ENCODE data around the gene MPPED2.

The MPPED2 gene

DNA sequence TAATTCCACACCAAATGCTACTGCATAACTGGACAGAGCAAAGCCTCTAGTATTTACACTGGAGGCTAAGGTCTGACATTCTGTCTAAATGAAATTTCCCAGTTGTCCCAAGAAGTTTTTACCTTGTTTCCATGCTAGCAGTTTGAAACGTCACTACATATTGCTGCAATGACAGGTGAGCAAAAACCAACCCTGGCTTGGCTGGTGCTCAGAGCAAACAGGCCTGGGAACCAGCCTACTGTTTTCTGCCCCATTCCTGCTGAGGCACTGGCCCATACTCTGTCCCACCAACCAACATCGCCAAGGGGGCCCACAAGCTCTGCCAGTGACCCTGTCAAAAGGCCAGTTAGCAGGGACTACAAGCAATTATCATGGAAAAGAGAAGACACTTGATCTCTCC, 131.1 kb downstream of the MPPED2 start:
- in situ Hi-C loops (cut with HindIII; ENCODE audit: low sequenced_read_pairs) = no loop called here

DNA sequence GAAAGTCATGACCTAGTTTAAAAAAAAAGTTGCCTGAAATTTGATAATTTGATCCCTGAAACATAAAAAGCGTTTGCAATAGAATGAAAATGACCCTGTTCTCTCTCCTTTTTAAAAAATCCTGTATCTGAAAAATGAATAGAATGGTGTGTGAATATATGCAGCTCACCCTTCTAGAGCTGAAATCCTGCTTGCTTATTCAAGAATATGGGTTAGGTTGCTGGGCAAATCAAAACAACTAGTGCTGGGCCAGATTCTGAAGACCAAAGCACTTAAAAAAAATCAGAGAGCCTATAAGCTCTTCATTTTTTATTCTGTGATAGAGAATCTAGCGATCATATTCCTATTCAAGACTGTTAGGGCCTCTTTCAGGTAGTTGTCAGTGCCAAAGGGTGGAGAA, 131.6 kb downstream of the MPPED2 start:
- in situ Hi-C loops (cut with HindIII; ENCODE audit: low sequenced_read_pairs) = no loop called here

DNA sequence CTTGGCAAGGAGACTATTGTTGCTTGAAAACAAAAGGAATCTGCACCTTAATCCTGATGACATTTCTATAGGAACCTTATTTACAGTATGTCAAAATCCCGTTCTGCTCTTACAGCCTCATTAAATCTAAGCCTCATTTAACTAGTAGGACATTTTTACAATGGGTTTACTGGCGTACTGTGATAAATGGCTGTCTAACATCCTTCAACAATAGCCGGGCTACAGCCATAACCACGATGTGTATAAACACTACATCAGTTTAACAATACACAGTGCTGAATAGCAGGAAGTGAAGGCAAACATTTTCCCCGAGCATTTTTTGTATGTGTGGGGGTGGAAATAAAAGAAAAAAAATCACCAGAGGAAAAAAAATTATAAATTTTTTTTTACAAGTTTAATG, 132.0 kb downstream of the MPPED2 start:
- in situ Hi-C loops (cut with HindIII; ENCODE audit: low sequenced_read_pairs) = no loop called here

DNA sequence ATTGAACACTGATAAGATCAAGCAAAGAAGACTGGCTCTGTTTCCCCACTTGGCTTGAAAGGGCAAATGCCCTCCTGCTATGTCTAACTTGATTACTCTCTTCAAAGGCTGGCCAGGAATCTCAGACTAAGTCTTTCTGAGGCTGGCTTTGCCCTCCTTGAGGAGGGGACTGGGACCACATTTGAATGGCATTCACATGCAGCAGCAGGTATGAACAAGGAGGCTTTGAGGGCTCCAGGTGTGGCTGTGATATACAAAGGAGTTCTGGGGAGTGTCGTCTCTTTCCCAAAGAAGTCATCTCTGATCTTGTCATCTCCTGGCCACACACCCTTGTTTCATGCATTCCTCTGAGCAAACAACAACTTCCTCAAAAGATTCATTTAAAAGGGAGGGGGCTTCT, 132.4 kb downstream of the MPPED2 start:
- in situ Hi-C loops (cut with HindIII; ENCODE audit: low sequenced_read_pairs) = no loop called here

DNA sequence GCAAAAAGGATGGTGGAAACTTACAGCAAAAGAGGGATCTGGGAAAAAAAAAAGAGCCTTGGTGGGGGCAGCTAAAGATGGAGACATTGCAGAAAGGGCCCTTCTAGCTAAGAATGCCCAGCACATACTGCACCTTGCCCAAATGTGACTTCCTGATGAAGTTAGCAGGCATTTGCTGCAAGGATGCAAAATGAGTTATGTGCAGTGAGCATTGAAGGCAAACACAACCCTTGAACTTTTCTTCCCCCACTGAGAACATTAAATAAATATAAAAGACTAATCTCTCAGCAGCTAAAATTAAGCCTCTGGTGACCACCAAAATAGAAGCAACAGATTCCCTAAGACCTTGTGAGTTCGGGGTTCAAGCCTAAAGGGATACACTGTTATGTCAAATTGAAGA, 133.3 kb downstream of the MPPED2 start:
- in situ Hi-C loops (cut with HindIII; ENCODE audit: low sequenced_read_pairs) = no loop called here

DNA sequence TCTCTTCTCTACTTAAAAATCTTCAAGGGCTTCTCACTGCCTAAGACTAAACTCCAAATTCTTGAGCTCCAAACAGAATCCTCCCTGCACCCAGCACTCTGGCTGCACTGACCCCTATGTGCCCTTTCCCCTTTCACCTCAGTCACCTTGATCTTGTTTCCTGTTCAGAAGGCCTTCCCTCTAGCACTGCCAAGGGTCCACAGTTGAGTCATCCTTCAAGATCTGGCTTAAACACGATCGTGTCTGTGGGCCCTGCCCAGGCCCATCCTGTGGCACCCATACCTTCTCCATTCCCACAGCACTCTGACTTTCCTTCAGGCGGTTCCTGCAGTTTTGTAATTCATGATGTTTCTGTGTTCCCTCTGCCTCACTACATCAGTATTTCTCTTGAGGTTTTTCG, 134.0 kb downstream of the MPPED2 start:
- in situ Hi-C loops (cut with HindIII; ENCODE audit: low sequenced_read_pairs) = no loop called here

DNA sequence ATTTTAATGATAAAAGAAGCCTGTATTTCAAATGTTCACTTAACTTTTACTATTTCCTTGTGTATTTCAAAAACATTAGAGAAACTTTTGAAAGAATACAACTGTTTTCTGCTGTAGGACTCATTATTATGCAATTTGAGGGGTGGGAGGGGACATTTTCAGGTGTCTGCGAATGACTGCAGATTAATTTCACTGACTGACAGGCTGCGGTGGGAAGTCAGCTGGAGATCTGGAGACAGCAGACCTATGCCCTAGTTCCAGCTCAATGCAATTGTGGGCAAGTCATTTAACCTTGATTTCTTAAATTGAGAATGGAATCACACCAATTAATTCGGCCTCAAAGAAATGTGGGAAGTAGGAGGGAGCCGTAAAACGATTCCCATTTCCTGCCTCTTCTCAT, 134.5 kb downstream of the MPPED2 start:
- in situ Hi-C loops (cut with HindIII; ENCODE audit: low sequenced_read_pairs) = no loop called here

DNA sequence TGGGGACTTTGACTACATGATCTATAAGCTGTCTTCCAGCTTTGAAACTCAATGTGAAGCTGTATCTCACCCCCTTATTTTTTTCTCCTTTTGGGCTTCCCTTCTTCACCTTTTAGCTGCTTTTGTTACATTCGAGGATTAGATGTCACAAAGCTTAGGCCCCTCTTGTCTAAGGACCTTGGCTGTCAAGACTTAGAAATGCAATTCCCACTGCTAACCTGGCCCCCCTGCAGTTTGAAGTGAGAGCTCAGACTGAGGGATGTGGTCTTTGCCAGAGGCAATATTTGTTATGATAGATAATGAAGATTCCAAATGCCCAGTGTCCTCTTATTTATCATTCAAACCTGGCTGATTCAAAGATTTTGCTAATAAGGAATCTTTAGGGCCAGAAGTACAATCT, 135.0 kb downstream of the MPPED2 start:
- in situ Hi-C loops (cut with HindIII; ENCODE audit: low sequenced_read_pairs) = no loop called here

DNA sequence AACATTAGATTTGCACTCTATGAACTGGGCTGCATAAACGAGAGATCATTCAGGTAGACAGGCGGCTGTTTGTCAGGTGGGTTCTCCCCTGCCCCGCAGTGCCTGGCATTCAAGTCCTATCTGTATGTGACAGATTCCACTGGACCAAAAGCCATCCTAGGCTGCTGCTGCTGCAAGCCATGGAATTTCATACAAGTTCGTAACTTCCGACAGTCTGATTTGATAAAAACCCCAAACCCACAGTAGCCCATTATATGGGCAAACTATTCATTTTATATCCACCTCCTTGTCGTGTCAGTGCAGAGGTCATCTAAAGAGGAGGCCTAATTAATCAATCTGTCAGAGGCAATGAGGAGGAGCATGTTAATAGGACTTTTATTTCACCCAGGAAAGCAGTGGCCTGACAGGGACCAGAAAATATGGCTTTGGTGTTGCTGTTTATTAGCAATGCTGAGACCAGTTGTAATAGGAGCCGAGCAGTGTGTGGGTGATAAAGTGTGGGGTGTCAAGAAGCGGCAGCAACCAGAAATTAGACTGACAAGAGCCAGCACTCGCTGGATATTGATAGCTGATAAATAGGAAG, 139.0 kb downstream of the MPPED2 start:
- in situ Hi-C loops (cut with HindIII; ENCODE audit: low sequenced_read_pairs) = no loop called here

DNA sequence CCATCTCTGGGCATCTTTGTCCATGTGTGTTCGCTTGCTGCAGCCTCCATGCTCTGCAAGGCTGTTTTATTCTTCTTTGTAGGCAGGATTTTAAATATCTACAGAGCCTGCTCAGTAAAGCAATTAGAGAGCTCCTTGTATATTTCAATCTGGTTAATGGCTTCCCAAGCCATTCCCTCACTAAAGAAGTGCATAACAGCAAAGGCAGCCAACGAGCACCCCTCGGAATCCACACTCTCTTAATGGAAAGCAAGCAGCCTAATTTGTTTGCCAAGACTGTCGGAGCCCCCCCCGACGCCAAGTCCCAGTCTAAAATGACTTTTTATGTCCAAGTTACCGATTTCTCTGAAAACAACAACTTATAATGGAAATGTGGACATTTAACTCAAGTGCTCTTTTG, 139.6 kb downstream of the MPPED2 start:
- in situ Hi-C loops (cut with HindIII; ENCODE audit: low sequenced_read_pairs) = no loop called here

DNA sequence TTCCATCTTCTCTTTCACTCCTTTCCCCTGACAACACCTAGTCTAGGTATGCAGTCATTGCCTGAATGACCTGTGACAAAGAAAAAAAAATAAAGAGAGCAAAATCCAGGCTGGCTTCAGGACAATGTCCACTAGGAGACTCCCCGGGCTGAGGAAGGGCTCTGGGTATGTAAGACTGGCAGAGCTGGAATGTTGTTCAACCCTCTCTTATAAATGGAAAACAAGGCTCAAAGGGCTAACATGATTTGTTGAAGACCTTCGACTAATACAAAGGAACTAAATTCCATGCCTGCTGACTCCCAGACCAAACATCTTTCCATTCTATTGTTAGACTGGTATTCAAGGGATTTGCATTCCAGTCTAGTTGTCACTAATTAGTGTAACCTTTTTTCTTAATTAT, 141.1 kb downstream of the MPPED2 start:
- in situ Hi-C loops (cut with HindIII; ENCODE audit: low sequenced_read_pairs) = no loop called here

DNA sequence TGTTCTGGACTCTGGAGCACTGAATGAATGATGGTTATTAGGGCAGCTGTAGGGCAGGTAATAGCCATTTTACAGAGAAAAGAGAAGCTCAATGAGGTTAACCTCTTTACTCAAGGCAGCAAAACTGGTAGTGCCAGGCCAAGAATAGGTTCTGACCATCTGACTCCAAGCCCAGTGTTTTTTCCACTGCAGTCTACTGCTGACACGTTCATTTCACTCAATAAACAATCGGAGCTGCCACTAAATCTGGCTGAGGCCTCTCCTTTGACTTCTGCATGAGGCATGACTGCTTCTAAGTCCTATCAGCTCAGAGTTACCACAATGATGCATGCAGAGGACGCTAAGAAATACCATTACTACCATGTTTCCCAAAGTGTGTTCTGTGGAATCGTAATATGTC, 145.6 kb downstream of the MPPED2 start:
- in situ Hi-C loops (cut with HindIII; ENCODE audit: low sequenced_read_pairs) = no loop called here

DNA sequence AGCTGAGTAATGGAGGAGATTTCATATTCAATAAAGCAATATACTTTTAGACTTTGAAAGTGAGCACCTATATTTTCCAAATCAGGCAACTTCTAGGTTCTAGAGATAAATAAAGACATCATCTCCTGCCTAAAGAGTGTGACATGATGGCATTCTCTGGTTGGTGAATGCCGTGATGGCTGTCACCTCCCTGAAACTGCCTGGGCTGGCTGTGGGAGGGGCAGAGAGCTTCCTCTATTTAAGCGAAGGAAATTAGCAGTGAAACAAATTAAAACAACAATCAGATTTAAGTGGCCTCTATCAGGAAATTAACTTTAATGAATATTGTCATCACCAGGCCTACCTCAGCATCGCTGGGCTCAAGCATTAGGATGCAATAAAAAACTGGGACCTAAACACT, 149.4 kb downstream of the MPPED2 start:
- in situ Hi-C loops (cut with HindIII; ENCODE audit: low sequenced_read_pairs) = no loop called here

DNA sequence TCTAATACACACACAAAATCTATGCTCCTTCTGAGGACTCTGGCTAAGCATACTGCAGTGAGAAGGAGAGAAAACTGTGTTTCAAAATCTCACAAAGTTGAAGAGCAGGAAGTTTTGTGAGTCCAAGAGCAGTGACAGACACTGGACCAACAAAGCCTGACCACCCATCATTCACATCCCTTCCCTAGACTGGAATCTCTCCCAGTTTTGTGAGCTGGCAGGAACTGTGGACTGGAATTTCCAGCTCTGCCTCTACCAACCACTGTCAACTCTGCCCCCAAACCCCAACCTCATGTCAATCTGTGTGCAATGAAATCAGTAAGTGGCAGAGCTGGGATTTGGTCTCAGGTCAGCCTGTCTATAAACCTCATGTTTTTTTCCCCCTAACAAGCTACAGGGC, 150.7 kb downstream of the MPPED2 start:
- in situ Hi-C loops (cut with HindIII; ENCODE audit: low sequenced_read_pairs) = no loop called here

DNA sequence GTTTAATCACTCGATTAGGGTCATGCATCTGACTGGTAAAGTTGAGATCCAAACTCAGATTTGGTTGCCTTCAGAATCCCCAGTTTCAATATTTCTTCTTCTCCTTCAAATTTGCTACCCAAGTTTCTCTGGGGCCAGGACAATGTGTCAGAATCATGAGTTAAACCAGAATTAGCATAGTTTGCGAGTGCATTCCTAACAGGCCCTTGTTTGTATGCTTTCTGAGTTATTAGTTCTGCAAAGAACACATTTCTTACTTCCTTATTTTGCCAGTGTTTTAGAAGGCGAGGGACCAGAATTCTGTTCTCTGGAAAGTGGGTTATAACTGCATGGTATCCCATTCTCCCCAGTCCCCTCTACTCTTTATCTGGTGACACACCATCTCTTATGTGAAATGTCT, 151.3 kb downstream of the MPPED2 start:
- in situ Hi-C loops (cut with HindIII; ENCODE audit: low sequenced_read_pairs) = no loop called here

DNA sequence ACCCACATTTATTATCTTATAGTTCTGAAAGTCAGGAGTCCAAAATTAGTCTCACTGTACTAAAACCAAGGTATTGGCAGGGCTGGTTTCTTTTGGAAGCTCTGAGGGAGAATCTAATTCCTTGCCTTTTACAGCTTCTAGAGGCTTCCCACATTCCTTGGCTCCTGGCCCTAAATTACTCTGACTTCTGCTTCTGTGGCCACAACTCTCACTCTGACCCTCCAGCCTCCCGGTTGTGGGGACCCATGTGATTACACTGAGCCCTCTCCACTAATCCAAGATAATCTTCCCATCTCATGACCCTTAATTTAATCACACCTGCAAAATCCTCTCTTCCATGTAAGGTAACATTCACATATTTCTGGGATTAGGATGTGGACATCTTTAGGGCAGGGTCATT, 152.3 kb downstream of the MPPED2 start:
- in situ Hi-C loops (cut with HindIII; ENCODE audit: low sequenced_read_pairs) = no loop called here

DNA sequence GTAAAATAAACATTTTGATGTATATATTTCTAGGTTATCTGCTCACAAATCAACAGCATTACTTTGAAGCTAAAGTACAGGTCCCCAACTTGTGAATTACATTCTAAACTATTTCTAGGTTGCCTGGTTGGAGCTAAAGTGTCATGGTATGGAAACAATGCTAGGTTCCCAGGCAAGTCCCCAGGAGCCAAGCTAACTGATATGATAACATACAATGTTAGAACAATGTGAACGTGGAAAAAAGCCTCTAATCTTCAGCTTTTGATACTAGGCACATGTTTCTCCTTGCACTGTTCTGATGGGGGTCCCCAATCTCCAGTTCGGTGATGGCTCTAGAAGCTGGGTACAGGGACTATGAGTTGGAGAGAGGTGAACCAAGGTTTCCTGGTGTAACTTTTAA, 153.4 kb downstream of the MPPED2 start:
- in situ Hi-C loops (cut with HindIII; ENCODE audit: low sequenced_read_pairs) = no loop called here

DNA sequence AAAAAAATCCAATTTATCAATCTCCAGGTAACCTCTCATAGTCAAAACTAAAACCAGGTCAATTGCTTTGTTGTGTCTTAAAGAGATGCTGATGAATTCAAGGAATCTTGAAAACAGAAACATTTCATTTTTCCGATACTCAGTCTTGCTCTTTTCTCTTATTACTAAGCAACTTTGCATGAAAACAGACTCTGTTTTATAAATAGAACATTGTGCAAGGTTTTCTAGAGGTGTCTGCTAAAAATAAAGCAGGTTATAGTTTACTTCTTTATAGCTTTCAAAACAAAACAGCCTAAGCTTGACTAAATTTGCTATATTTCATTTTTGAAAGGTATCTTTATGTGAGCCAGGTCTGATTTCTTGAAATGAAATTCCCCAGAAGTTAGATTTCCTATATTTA, 154.0 kb downstream of the MPPED2 start:
- in situ Hi-C loops (cut with HindIII; ENCODE audit: low sequenced_read_pairs) = no loop called here

DNA sequence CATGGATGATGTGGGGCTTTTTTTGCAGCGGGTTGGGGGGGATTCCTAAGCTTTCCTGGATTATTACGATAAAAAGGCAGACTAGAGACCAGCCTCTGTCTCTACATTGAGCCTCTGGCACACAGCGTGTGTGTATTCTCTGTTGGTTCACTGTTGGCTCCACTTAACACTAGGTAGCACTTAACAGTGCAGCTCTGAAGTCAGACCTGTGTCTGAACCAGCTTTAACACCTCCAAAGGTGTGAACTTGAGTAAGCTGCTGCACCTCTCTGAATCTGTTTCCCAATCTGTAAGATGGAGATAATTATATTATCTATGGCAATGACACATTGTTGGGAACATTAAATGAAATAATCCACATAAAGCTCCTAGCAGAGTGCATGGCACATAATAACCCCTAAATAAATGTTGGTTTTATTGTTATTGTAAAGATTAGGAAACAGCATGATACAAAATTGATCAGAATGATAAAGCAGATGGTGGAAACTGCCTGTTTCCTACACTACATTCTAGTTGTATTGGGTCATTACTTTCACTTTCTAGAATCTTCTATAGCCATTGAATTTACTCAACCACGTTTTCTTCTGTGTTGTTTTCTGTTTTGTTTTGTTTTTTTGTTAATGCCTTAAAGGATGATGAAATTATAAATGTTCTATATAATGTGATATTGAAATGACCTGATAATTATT, 154.9 kb downstream of the MPPED2 start:
- in situ Hi-C loops (cut with HindIII; ENCODE audit: low sequenced_read_pairs) = no loop called here

DNA sequence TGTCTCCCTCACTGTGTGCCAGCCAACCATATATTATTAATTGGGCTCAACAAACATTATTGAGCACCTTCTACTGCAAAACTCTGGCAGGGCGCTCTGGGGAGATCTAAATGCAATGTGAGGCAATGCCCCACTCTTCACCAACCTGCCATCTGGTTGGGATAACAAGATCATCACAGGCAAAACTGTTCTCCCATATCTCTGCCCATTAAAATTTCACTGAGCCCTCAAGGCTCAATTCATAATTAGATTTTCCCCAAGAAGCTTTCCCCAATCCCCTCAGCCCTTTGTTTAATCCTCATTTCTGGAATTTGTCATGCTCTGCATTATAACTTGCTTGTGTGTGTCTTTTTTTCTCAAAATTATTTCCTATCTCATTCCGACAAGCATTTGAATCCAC, 156.6 kb downstream of the MPPED2 start:
- in situ Hi-C loops (cut with HindIII; ENCODE audit: low sequenced_read_pairs) = no loop called here

DNA sequence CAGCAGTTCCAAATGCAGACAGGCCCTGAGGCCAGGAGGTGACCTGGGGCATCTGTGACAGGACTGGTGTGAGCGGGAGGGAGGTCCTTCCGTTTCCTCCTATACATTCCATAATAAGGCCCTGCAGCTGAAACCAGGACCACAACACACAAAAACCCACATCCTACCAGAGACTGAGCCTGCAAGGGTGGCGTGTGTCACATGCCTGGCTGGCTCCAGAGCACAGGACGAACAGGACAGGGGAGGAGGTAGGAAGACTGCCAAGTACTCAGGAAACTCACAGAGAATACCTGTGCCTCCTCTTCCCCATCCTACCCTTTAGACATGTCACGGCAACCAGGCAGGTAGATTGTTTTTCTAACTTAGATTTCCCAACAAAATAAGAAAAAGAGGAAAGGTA, 159.4 kb downstream of the MPPED2 start:
- in situ Hi-C loops (cut with HindIII; ENCODE audit: low sequenced_read_pairs) = no loop called here

DNA sequence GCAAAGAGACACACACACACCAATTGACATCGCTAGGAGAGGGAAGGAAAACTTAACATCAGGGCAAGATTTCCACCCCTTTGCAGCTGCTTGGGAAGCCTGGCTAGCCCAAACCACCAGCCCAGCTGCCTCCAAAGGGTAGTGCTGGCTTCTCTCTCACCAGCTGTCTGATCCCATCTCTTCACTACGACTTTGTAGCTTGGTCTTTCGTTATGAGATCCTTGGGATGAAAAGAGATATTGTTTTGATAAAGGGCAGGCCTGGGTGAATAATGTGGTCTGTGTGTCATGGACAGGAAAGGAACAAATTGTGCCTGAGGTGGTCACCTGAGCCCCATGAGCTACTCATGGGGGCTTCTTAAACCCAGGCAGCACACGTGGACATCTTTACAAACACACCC, 161.3 kb downstream of the MPPED2 start:
- in situ Hi-C loops (cut with HindIII; ENCODE audit: low sequenced_read_pairs) = no loop called here

DNA sequence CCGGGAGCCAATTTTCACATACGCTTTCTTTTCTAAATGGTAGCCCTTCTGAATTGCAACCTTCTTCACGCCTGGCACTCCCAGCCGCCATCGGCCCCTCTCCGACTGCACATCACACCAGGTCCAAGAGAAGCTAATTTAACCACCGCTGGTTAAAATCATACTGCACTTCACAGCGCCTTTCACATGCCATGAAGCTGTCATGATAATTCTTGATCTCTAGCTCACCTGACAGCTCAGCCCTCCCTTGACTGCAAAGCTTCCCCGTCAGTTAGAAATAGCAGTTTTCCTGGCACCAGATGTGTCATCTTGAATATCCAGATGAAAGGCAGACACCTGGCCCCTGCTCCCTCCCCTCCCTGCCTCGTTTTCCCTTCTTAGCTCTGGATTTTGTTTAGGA, 161.8 kb downstream of the MPPED2 start:
- in situ Hi-C loops (cut with HindIII; ENCODE audit: low sequenced_read_pairs) = no loop called here
